Measurements from ENCODE around the gene EPHB2.
"Not testable (repeated sequence)": the region's sequence is repeated elsewhere in the genome, so short reads cannot be mapped to it uniquely, and the experiment has no call there.

Gene EPHB2

DNA sequence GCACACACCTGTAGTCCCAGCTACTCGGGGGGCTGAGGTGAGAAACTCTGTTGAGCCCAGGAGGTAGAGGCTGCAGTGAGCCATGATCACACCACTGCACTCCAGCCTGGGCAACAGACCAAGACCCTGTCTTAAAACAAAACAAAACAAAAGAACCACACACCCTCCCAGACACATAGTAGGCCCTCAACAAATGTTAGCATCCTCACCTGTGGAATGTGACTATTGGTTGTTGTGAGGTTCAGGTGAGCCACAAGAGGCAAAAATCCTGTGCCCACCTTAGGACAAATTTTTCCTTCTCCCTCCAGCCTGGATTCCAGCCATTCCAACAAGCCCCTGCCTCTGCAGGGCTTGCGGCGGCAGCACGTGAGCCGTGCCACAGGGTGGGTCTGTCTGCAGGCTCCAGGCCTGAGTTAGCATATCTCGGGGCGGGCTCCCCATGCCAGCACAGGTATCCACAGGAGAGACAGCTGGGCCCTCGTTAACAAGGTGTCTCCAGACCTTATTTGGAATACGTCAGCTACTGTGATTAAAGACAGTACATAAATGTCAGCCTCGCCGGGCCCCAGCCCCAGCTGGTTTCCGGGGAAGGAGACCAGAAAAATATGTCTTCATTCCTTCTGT is 40.2 kb upstream of the EPHB2 start:
- H3K27ac ChIP-seq (ENCODE audit: insufficient read depth in 1 of 2, low read depth in 1 of 2, low read length in 2 of 2, poor library complexity in 1 of 2, severe bottlenecking in 2 of 2) = no peak overlapping the region
- ChIA-PET CTCF (no interaction called here), POLR2A (no interaction called here)
- H3K36me3 ChIP-seq (ENCODE audit: control insufficient read depth in 4 of 4, insufficient read depth in 4 of 4, low read length in 3 of 4) = no peaks in the 10 kb centered on the region
- no peak overlapping the region for H3K4me3 ChIP-seq (ENCODE audit: control insufficient read depth in 1 of 7, extremely low read depth in 1 of 7, insufficient read depth in 4 of 7, low read depth in 2 of 7, low read length in 6 of 7)
- peaks cover 0 to 56% (median 11%) of the 10 kb centered on the region in 5 experiments for H3K27me3 ChIP-seq (replicated peaks in 2 of 5; ENCODE audit: control insufficient read depth in 4 of 5, insufficient read depth in 5 of 5, low read length in 4 of 5)
- WGBS (ENCODE audit: insufficient coverage) = 51% methylated on average over 10 of the region's 12 CpGs
- H3K9me3 ChIP-seq (ENCODE audit: control extremely low read depth in 1 of 5, control insufficient read depth in 4 of 5, insufficient read depth in 2 of 5, low read depth in 1 of 5, low read length in 4 of 5) = no peaks in the 10 kb centered on the region
- DNase-seq = no peak
- no peaks in the 10 kb centered on the region for H3K4me1 ChIP-seq (ENCODE audit: control extremely low read depth in 1 of 4, control insufficient read depth in 4 of 4, insufficient read depth in 4 of 4, low read length in 3 of 4)

DNA sequence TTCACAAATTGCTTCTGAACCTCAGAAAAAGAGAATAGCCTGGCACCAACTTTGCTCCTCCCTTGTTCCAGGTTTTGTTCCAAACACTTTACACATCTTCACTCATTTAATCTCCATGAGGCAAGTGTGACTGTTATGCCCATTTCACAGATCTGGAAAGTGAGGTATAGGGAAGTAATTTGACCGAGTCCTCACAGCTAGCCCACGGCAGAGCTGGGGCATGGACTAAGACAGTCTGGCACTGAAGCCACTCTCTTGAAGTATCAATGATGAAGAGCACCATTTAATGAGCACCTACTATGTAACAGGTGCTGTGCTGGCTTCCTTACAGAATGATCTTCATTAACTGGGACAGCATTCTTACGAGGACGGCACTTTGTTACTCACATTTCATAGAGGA is 38.6 kb upstream of the EPHB2 start:
- CTCF ChIA-PET = interaction anchor here (1.5 kb wide), 1 partner anchor 10 kb away, joined by 4 read pairs; no protein-coding TSS in a partner anchor
- POLR2A ChIA-PET = no interaction called here
- Histone ChIP-seq H3K4me3 (ENCODE audit: control insufficient read depth in 1 of 7, extremely low read depth in 1 of 7, insufficient read depth in 4 of 7, low read depth in 2 of 7, low read length in 6 of 7) (no peak overlapping the region), H3K27me3 (replicated peaks in 2 of 5; ENCODE audit: control insufficient read depth in 4 of 5, insufficient read depth in 5 of 5, low read length in 4 of 5) (peaks cover 0 to 60% (median 11%) of the 10 kb centered on the region in 5 experiments), H3K36me3 (ENCODE audit: control insufficient read depth in 4 of 4, insufficient read depth in 4 of 4, low read length in 3 of 4) (no peaks in the 10 kb centered on the region), H3K27ac (ENCODE audit: insufficient read depth in 1 of 2, low read depth in 1 of 2, low read length in 2 of 2, poor library complexity in 1 of 2, severe bottlenecking in 2 of 2) (no peak overlapping the region), H3K4me1 (ENCODE audit: control extremely low read depth in 1 of 4, control insufficient read depth in 4 of 4, insufficient read depth in 4 of 4, low read length in 3 of 4) (no peaks in the 10 kb centered on the region), H3K9me3 (ENCODE audit: control extremely low read depth in 1 of 5, control insufficient read depth in 4 of 5, insufficient read depth in 2 of 5, low read depth in 1 of 5, low read length in 4 of 5) (no peaks in the 10 kb centered on the region)
- DNase-seq = peak in 1 of 3 donors; percentile 4
- 85% methylated on average over 4 of the region's 4 CpGs for WGBS (ENCODE audit: insufficient coverage)

DNA sequence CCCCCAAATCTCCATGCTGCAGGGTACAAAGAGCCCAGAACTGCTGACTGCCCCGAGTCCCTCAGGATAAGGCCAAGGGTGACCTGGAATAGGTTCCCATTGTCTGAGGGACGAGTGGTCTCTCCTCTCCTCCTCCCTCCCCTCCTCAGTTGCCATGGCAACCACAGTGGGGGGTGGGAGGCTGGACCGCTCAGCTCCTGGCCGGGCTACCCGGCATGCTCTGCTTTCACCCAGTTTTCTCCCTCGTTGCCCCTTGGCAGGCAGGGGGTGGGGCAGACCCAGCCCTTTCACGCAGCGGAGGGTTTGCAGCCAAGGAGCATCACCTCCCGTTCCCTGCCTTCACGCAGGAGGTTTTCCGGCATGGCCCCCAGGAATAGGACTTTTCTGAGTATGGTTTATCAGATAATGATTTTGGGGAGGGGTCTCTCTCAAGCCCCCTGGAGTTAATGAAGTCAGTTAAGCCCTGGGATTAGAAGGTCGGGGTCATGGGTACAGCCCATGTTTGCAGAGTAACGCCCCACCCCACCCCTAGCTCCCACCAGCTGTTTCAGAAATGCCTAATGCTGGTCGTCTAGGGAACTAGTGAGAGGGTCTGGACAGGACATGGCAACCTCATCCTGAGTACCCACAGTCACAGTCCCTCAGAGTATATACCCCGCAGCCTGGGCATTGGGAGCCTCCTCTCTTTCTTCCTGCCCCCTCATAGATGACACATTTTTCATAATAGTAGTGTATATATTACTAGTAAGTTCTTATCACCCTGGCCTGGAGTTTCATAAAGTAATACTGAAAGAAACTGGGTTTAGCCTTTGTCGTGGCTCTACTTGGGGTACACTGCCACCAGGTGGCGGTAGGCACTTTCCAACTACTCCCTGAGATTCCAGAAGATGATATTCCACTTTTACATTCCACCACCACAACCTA is 36.9 kb upstream of the EPHB2 start:
- POLR2A ChIA-PET = no interaction called here
- peaks cover 0 to 61% (median 11%) of the 10 kb centered on the region in 5 experiments for H3K27me3 ChIP-seq (replicated peaks in 2 of 5; ENCODE audit: control insufficient read depth in 4 of 5, insufficient read depth in 5 of 5, low read length in 4 of 5)
- no peaks in the 10 kb centered on the region for H3K9me3 ChIP-seq (ENCODE audit: control extremely low read depth in 1 of 5, control insufficient read depth in 4 of 5, insufficient read depth in 2 of 5, low read depth in 1 of 5, low read length in 4 of 5)
- H3K4me1 ChIP-seq (ENCODE audit: control extremely low read depth in 1 of 4, control insufficient read depth in 4 of 4, insufficient read depth in 4 of 4, low read length in 3 of 4) = no peaks in the 10 kb centered on the region
- H3K36me3 ChIP-seq (ENCODE audit: control insufficient read depth in 4 of 4, insufficient read depth in 4 of 4, low read length in 3 of 4) = no peaks in the 10 kb centered on the region
- CTCF ChIA-PET = interaction anchor here (0.7 to 1.5 kb wide), 3 partner anchors 10 to 12 kb away, joined by 3 to 4 read pairs (median 3); no protein-coding TSS in a partner anchor
- peak; percentile 8 to 36 (median 19) for DNase-seq
- no peak overlapping the region for H3K27ac ChIP-seq (ENCODE audit: insufficient read depth in 1 of 2, low read depth in 1 of 2, low read length in 2 of 2, poor library complexity in 1 of 2, severe bottlenecking in 2 of 2)
- H3K4me3 ChIP-seq (ENCODE audit: control insufficient read depth in 1 of 7, extremely low read depth in 1 of 7, insufficient read depth in 4 of 7, low read depth in 2 of 7, low read length in 6 of 7) = no peak overlapping the region
- 18% methylated on average over 15 of the region's 17 CpGs for WGBS (ENCODE audit: insufficient coverage)

DNA sequence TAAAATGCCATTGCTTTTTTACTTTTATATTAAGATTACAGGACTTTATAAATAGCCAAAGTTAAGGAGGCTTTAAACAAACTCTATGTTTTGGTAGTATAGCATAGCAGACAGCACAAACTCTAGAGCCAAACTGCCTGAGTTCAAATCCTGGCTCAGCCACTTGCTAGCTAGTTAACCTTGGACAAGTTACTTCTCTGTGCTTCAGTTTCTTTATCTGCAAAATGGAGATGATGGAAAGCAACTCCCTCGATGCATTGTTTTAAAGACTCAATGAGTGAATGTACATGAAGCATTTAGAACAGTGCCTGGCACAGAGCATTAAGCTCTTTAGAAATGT is 36.3 kb upstream of the EPHB2 start:
- CTCF ChIA-PET = interaction anchor here (0.7 to 1.3 kb wide), 3 partner anchors 9 to 193 kb away, joined by 3 read pairs; no protein-coding TSS in a partner anchor

DNA sequence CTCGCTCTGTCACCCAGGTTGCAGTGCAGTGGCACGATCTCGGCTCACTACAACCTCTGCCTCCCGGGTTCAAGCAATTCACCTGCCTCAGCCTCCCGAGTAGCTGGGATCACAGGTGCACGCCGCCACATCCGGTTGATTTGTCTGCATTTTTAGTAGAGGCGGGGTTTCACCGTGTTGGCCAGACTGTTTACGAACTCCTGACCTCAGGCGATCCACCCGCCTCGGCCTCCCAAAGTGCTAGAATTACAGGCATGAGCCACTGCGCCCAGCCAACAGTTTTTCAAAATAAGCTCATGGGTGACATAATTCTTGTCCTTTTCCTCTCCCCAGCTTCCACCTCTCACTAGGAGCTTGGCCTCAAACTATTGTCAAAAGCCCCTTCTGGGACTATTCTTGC is 34.5 kb upstream of the EPHB2 start:
- peaks cover 0 to 52% (median 11%) of the 10 kb centered on the region in 5 experiments for H3K27me3 ChIP-seq (replicated peaks in 2 of 5; ENCODE audit: control insufficient read depth in 4 of 5, insufficient read depth in 5 of 5, low read length in 4 of 5)
- H3K4me3 ChIP-seq (ENCODE audit: control insufficient read depth in 1 of 7, extremely low read depth in 1 of 7, insufficient read depth in 4 of 7, low read depth in 2 of 7, low read length in 6 of 7); H3K36me3 ChIP-seq (ENCODE audit: control insufficient read depth in 4 of 4, insufficient read depth in 4 of 4, low read length in 3 of 4); CTCF ChIA-PET; DNase-seq; H3K9me3 ChIP-seq (ENCODE audit: control extremely low read depth in 1 of 5, control insufficient read depth in 4 of 5, insufficient read depth in 2 of 5, low read depth in 1 of 5, low read length in 4 of 5); H3K27ac ChIP-seq (ENCODE audit: insufficient read depth in 1 of 2, low read depth in 1 of 2, low read length in 2 of 2, poor library complexity in 1 of 2, severe bottlenecking in 2 of 2); H3K4me1 ChIP-seq (ENCODE audit: control extremely low read depth in 1 of 4, control insufficient read depth in 4 of 4, insufficient read depth in 4 of 4, low read length in 3 of 4); POLR2A ChIA-PET: not testable (repeated sequence)
- WGBS (ENCODE audit: insufficient coverage) = 98% methylated on average over 15 of the region's 15 CpGs

More for the DNA sequence above, 36.3 kb upstream of the EPHB2 start:
- DNase-seq = no peak
- Histone ChIP-seq H3K9me3 (ENCODE audit: control extremely low read depth in 1 of 5, control insufficient read depth in 4 of 5, insufficient read depth in 2 of 5, low read depth in 1 of 5, low read length in 4 of 5) (no peaks in the 10 kb centered on the region), H3K36me3 (ENCODE audit: control insufficient read depth in 4 of 4, insufficient read depth in 4 of 4, low read length in 3 of 4) (no peaks in the 10 kb centered on the region), H3K4me1 (ENCODE audit: control extremely low read depth in 1 of 4, control insufficient read depth in 4 of 4, insufficient read depth in 4 of 4, low read length in 3 of 4) (no peaks in the 10 kb centered on the region), H3K27me3 (replicated peaks in 2 of 5; ENCODE audit: control insufficient read depth in 4 of 5, insufficient read depth in 5 of 5, low read length in 4 of 5) (peaks cover 0 to 61% (median 11%) of the 10 kb centered on the region in 5 experiments), H3K27ac (ENCODE audit: insufficient read depth in 1 of 2, low read depth in 1 of 2, low read length in 2 of 2, poor library complexity in 1 of 2, severe bottlenecking in 2 of 2) (no peak overlapping the region), H3K4me3 (ENCODE audit: control insufficient read depth in 1 of 7, extremely low read depth in 1 of 7, insufficient read depth in 4 of 7, low read depth in 2 of 7, low read length in 6 of 7) (no peak overlapping the region)
- WGBS (ENCODE audit: insufficient coverage) = 50% methylated on average over 1 of the region's 1 CpG
- POLR2A ChIA-PET = no interaction called here

DNA sequence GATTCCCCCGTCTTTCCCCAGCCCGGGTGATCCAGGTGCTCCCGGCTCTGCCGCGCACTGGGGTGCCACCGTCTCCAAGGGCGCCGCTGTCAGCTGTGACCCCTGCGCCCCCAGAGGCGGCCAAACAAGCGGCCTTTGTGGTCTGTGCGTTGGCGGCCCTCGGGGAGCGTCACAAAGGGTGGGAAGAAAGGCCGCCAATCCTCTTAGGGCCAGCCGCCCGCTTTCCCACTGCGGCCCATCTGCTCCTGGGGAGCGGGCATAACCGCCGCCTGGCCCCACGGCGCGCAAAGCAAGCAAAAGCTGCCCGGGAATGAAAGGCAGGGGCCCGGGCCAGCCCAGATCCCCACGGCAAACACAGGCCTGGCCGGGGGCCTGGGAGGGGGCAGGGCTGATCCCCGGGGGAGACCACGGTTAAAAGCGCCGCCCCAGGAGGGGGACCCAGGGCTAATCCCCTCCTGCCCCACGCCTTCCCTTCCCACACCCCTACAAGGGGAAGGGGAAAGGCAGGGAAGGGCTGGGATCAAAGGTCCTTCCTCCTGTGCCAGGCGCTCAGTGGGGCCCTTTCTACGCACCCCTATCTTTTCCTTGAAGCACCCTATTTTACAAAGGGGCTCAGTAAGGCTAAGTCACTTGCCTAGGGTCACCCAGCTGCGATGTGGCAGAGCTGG is 33.6 kb upstream of the EPHB2 start:
- WGBS (ENCODE audit: insufficient coverage) = 76% methylated on average over 17 of the region's 37 CpGs
- Histone ChIP-seq H3K4me1 (ENCODE audit: control extremely low read depth in 1 of 4, control insufficient read depth in 4 of 4, insufficient read depth in 4 of 4, low read length in 3 of 4) (no peaks in the 10 kb centered on the region), H3K36me3 (ENCODE audit: control insufficient read depth in 4 of 4, insufficient read depth in 4 of 4, low read length in 3 of 4) (no peaks in the 10 kb centered on the region), H3K9me3 (ENCODE audit: control extremely low read depth in 1 of 5, control insufficient read depth in 4 of 5, insufficient read depth in 2 of 5, low read depth in 1 of 5, low read length in 4 of 5) (no peaks in the 10 kb centered on the region), H3K4me3 (ENCODE audit: control insufficient read depth in 1 of 7, extremely low read depth in 1 of 7, insufficient read depth in 4 of 7, low read depth in 2 of 7, low read length in 6 of 7) (no peak overlapping the region), H3K27ac (ENCODE audit: insufficient read depth in 1 of 2, low read depth in 1 of 2, low read length in 2 of 2, poor library complexity in 1 of 2, severe bottlenecking in 2 of 2) (no peak overlapping the region), H3K27me3 (replicated peaks in 2 of 5; ENCODE audit: control insufficient read depth in 4 of 5, insufficient read depth in 5 of 5, low read length in 4 of 5) (peaks cover 0 to 43% (median 9%) of the 10 kb centered on the region in 5 experiments)
- CTCF ChIA-PET = no interaction called here
- POLR2A ChIA-PET = no interaction called here
- DNase-seq = no peak
